WTC11 (cell line): ENCODE data around the gene CD209. TPM values are rescaled to one million over a fixed set of nuclear protein-coding genes. Genes with fewer than 3 reads are reported as not detected.

Experiments used
- ATAC-seq: fragments of 200-7000 bp; cut with Tn5 transposase; 2 replicates; pipeline ENCODE4 v1.10.0; 2021; ENCODE audit warnings: mild to moderate bottlenecking, moderate library complexity
- CTCF ChIA-PET: fragments of 300-600 bp; sonication (Branson Sonifier 250); formaldehyde crosslinking; loops from one replicate; lab custom pipeline; 2021; ENCODE audit warnings: antibody characterized with exemption; lab: Charles Lee
- POLR2A ChIA-PET: fragments of 350-600 bp; sonication (Branson Sonifier 250); formaldehyde crosslinking; loops from one replicate; lab custom pipeline; 2021; ENCODE audit warnings: antibody characterized with exemption; lab: Charles Lee
- DNase-seq: peaks from one replicate; pipeline ENCODE4 v3.0.0; 2021; ENCODE audit warnings: low spot score
- H3K27ac Mint-ChIP-seq: 2 replicates; pipeline ENCODE4 v1.8.0; 2021; ENCODE audit warnings: mixed read lengths
- H3K27me3 Mint-ChIP-seq: 2 replicates; pipeline ENCODE4 v1.8.0; 2021; ENCODE audit warnings: low read depth, mild to moderate bottlenecking, moderate library complexity, mixed read lengths
- H3K36me3 Mint-ChIP-seq: 2 replicates; pipeline ENCODE4 v1.8.0; 2021; ENCODE audit warnings: mixed read lengths
- H3K4me1 Mint-ChIP-seq: 2 replicates; pipeline ENCODE4 v1.8.0; 2022; ENCODE audit warnings: mixed read lengths
- H3K4me3 Mint-ChIP-seq: 2 replicates; pipeline ENCODE4 v1.8.0; 2021; ENCODE audit warnings: mild to moderate bottlenecking, moderate library complexity, mixed read lengths
- H3K9me3 Mint-ChIP-seq: 2 replicates; pipeline ENCODE4 v1.8.0; 2021; ENCODE audit warnings: mixed read lengths
- AR ChIP-seq: fragments of 250-450 bp; sonication (Bioruptor Pico); IDR thresholded peaks from 2 replicates; pipeline ENCODE4 v1.9.0; 2021; ENCODE audit warnings: mild to moderate bottlenecking
- ARID4B ChIP-seq: sonication (generic); formaldehyde crosslinking; IDR thresholded peaks from 2 replicates; pipeline ENCODE4 v1.8.0; 2023; ENCODE audit warnings: missing genetic modification reagents, mild to moderate bottlenecking, borderline replicate concordance
- ATF2 ChIP-seq: sonication (generic); formaldehyde crosslinking; IDR thresholded peaks from 2 replicates; pipeline ENCODE4 v1.8.1; 2022; ENCODE audit warnings: low read depth, missing genetic modification reagents, borderline replicate concordance
- CDX4 ChIP-seq: fragments of 250-450 bp; sonication (Bioruptor Pico); IDR thresholded peaks from 2 replicates; pipeline ENCODE4 v1.9.0; 2021; ENCODE audit warnings: moderate library complexity, mild to moderate bottlenecking, inconsistent platforms, borderline replicate concordance
- CTCF ChIP-seq: fragments of 200-600 bp; IDR thresholded peaks from 2 replicates; pipeline ENCODE4 v1.8.0; 2022; ENCODE audit warnings: antibody characterized with exemption
- E2F4 ChIP-seq: sonication (generic); formaldehyde crosslinking; IDR thresholded peaks from 2 replicates; pipeline ENCODE4 v1.8.1; 2022; ENCODE audit warnings: low read depth, mild to moderate bottlenecking, moderate library complexity, missing genetic modification reagents, borderline replicate concordance
- EMX1 ChIP-seq: fragments of 250-450 bp; sonication (Bioruptor Pico); IDR thresholded peaks from 2 replicates; pipeline ENCODE4 v1.8.0; 2021; ENCODE audit warnings: mild to moderate bottlenecking
- FOXP4 ChIP-seq: sonication (generic); formaldehyde crosslinking; IDR thresholded peaks from 2 replicates; pipeline ENCODE4 v1.8.0; 2022; ENCODE audit warnings: mild to moderate bottlenecking, missing genetic modification reagents
- NFATC4 ChIP-seq: fragments of 250-450 bp; sonication (Bioruptor Pico); IDR thresholded peaks from 2 replicates; pipeline ENCODE4 v1.9.0; 2021; ENCODE audit warnings: mild to moderate bottlenecking
- NFE2L1 ChIP-seq: sonication (generic); formaldehyde crosslinking; IDR thresholded peaks from 2 replicates; pipeline ENCODE4 v1.8.1; 2023; ENCODE audit warnings: missing genetic modification reagents
- PRRX2 ChIP-seq: fragments of 250-450 bp; sonication (Bioruptor Pico); IDR thresholded peaks from 2 replicates; pipeline ENCODE4 v1.8.0; 2021; ENCODE audit warnings: mild to moderate bottlenecking
- RELA ChIP-seq: sonication (generic); formaldehyde crosslinking; IDR thresholded peaks from 2 replicates; pipeline ENCODE4 v1.8.1; 2022; ENCODE audit warnings: missing genetic modification reagents, mild to moderate bottlenecking, borderline replicate concordance
- TCF7 ChIP-seq: sonication (generic); formaldehyde crosslinking; IDR thresholded peaks from 2 replicates; pipeline ENCODE4 v1.8.0; 2022; ENCODE audit warnings: mild to moderate bottlenecking, low read depth, missing genetic modification reagents, moderate library complexity
- TEAD1 ChIP-seq: sonication (generic); formaldehyde crosslinking; IDR thresholded peaks from 2 replicates; pipeline ENCODE4 v1.8.0; 2022; ENCODE audit warnings: mild to moderate bottlenecking, missing genetic modification reagents
- ZMAT4 ChIP-seq: fragments of 250-450 bp; sonication (Bioruptor Pico); IDR thresholded peaks from 2 replicates; pipeline ENCODE4 v1.9.0; 2021; ENCODE audit warnings: mild to moderate bottlenecking
- ZNF219 ChIP-seq: sonication (generic); formaldehyde crosslinking; IDR thresholded peaks from 2 replicates; pipeline ENCODE4 v1.8.0; 2023; ENCODE audit warnings: missing genetic modification reagents, mild to moderate bottlenecking, borderline replicate concordance
- ZNF232 ChIP-seq: sonication (generic); formaldehyde crosslinking; IDR thresholded peaks from 2 replicates; pipeline ENCODE4 v1.8.0; 2022; ENCODE audit warnings: mild to moderate bottlenecking, missing genetic modification reagents
- total RNA-seq: library from RNA; stranded (reverse); gene quantifications from 3 replicates; pipeline ENCODE4 v1.2.3, GENCODE V29; 2021

Gene CD209
- total RNA-seq, 1 experiment from 2014 or later = not detected

GRCh38 chr19:7784856-7785255 lies 37.5 kb upstream of the CD209 start:
- H3K9me3 Mint-ChIP-seq = peaks cover 11% of the 10 kb centered on the region
- H3K36me3 Mint-ChIP-seq = no peaks in the 10 kb centered on the region
- ChIA-PET CTCF (no interaction called here), POLR2A (no interaction called here)
- peaks cover 8% of the 10 kb centered on the region for H3K4me1 Mint-ChIP-seq
- H3K27ac Mint-ChIP-seq = no peak overlapping the region
- H3K27me3 Mint-ChIP-seq = peaks cover 69% of the 10 kb centered on the region
- no peak overlapping the region for H3K4me3 Mint-ChIP-seq
- no peak for ATAC-seq
- TF ChIP-seq NFE2L1 (no peak), ARID4B (CRISPR knock-in tag) (no peak), PRRX2 (CRISPR knock-in tag) (no peak), ZMAT4 (no peak), NFATC4 (CRISPR knock-in tag) (no peak), RELA (no peak), ZNF232 (CRISPR knock-in tag) (no peak), CDX4 (CRISPR knock-in tag) (no peak), EMX1 (CRISPR knock-in tag) (no peak), TCF7 (CRISPR knock-in tag) (no peak), TEAD1 (CRISPR knock-in tag) (no peak), AR (CRISPR knock-in tag) (no peak), E2F4 (no peak), FOXP4 (CRISPR knock-in tag) (no peak), ATF2 (CRISPR knock-in tag) (no peak), CTCF (no peak), ZNF219 (CRISPR knock-in tag) (no peak)
- DNase-seq = no peak
